ENCODE results near the gene CDIPT. TPM values are rescaled to one million over a fixed set of nuclear protein-coding genes. Genes with fewer than 3 reads are reported as not detected.

Gene CDIPT
- total RNA-seq, 1 donor from 2014 or later = 21.0 TPM

DNA sequence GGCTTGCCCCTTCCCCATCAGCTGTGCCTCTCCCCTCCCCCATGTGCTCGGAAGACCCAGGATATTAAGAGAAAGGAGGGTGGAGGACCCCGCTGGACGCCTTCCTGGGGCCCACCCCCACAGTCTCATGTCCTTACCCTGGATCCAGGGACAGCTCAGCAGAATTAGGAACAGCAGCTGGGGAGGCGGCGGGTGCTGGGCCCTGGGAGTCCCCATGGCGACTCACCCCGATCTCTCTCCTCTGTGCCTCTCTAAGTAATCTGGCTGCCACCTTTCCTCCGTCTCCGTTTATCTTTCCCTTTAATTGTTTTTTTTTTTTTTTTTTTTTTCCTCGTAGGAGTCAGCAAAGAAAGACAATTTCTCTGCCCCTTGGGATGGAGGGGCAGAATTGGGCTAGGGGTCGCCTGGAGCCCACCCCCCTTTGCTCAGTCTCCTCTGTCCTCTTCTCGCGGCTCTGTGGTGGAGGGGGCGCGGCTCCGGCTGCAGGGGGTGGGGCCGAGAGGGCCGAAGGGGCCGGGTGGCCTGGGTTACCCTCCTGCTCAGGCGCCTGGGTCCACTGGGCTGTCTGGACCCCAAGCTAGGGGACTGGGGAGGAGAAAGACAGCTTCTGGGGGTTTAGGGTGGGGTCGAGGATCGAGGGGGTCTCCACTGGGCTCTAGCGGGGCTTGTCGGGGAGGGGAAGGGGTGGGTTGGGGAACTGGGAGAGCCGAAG is 35.9 kb upstream of the CDIPT start:
- H3K9me3 Mint-ChIP-seq = no peaks in the 10 kb centered on the region
- H3K4me3 Mint-ChIP-seq = peak overlapping the region; percentile 77
- no peak overlapping the region for H3K27ac Mint-ChIP-seq
- H3K36me3 ChIP-seq = no peaks in the 10 kb centered on the region
- peaks cover 10% of the 10 kb centered on the region for H3K4me1 ChIP-seq
- H3K79me2 ChIP-seq (ENCODE audit: low read depth) = no peaks in the 10 kb centered on the region
- peak; percentile 80 for DNase-seq (ENCODE audit: low spot score)
- no peaks in the 10 kb centered on the region for H3K36me3 Mint-ChIP-seq
- TF ChIP-seq EZH2phosphoT487 (IDR thresholded peaks at IDR 0.05) (no peak), EZH2 (IDR thresholded peaks at IDR 0.05) (no peak)
- TF ChIP-seq, protein P1, sequence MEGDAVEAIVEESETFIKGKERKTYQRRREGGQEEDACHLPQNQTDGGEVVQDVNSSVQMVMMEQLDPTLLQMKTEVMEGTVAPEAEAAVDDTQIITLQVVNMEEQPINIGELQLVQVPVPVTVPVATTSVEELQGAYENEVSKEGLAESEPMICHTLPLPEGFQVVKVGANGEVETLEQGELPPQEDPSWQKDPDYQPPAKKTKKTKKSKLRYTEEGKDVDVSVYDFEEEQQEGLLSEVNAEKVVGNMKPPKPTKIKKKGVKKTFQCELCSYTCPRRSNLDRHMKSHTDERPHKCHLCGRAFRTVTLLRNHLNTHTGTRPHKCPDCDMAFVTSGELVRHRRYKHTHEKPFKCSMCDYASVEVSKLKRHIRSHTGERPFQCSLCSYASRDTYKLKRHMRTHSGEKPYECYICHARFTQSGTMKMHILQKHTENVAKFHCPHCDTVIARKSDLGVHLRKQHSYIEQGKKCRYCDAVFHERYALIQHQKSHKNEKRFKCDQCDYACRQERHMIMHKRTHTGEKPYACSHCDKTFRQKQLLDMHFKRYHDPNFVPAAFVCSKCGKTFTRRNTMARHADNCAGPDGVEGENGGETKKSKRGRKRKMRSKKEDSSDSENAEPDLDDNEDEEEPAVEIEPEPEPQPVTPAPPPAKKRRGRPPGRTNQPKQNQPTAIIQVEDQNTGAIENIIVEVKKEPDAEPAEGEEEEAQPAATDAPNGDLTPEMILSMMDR (IDR thresholded peaks at IDR 0.05) = no peak
- H3F3A ChIP-seq (ENCODE audit: low read depth) = peaks cover 13% of the 10 kb centered on the region
- no peak overlapping the region for H3K9ac ChIP-seq
- peaks cover 12% of the 10 kb centered on the region for H3K27me3 ChIP-seq
- H3K27me3 Mint-ChIP-seq (ENCODE audit: insufficient read depth, low read depth) = peaks cover 28% of the 10 kb centered on the region
- H3K9me3 ChIP-seq (ENCODE audit: low read depth) = no peaks in the 10 kb centered on the region
- peak overlapping the region; percentile 64 for H3K4me3 ChIP-seq
- H3K27ac ChIP-seq = no peak overlapping the region
- peak overlapping the region; percentile 88 for H3K4me2 ChIP-seq
- peaks cover 17% of the 10 kb centered on the region for H4K20me1 ChIP-seq (ENCODE audit: low read depth)
- H3K4me1 Mint-ChIP-seq = peaks cover 14% of the 10 kb centered on the region
- peak overlapping the region; percentile 52 for H2AFZ ChIP-seq (replicated peaks)

DNA sequence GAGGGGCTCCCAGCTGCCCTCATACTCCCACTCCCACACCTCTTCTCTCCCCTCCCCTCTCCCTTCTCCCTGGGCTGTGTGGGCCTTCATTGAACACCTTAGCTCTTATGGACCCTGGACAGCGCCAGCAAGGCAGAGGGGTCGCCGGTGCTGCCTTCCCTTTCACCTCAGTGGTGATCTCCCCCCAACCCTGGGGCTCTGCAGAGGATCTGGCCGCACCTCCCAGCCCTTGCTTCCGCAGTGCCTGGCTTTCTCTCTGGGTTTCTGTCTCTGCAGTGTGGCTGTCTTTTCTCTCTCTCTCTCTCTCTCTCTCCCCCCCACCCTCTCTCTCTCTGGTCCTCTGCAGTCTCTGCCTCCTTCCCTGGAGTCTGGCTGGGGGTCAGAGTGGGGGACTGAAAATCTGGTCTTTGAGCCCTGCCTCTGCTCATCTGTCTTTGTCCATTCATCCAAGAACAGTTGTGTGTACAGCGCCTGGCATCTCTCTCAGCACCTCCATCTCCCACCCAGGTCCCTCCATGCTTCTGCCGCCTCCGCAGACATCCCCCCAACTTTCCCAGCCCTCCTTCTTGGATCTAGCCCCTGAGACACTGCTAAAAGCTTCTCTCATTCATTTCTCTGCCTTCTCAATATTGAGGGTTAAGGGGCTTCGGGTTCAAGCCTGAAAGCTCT is 35.2 kb upstream of the CDIPT start:
- TF ChIP-seq EZH2 (IDR thresholded peaks at IDR 0.05) = no peak
- no peak for TF ChIP-seq EZH2phosphoT487 (IDR thresholded peaks at IDR 0.05)
- TF ChIP-seq, protein P1 (IDR thresholded peaks at IDR 0.05) = no peak
- Histone ChIP-seq H3K4me2 (peak overlapping the region; percentile 88), H2AFZ (replicated peaks) (peak overlapping the region; percentile 52), H3K27me3 (peaks cover 12% of the 10 kb centered on the region), H3F3A (ENCODE audit: low read depth) (peaks cover 13% of the 10 kb centered on the region), H3K36me3 (no peaks in the 10 kb centered on the region), H3K9ac (no peak overlapping the region), H3K27ac (no peak overlapping the region), H4K20me1 (ENCODE audit: low read depth) (peaks cover 17% of the 10 kb centered on the region), H3K4me3 (peak overlapping the region; percentile 64), H3K79me2 (ENCODE audit: low read depth) (no peaks in the 10 kb centered on the region), H3K9me3 (ENCODE audit: low read depth) (no peaks in the 10 kb centered on the region), H3K4me1 (peaks cover 10% of the 10 kb centered on the region)
- no peak overlapping the region for H3K27ac Mint-ChIP-seq
- H3K27me3 Mint-ChIP-seq (ENCODE audit: insufficient read depth, low read depth) = peaks cover 28% of the 10 kb centered on the region
- peak overlapping the region; percentile 77 for H3K4me3 Mint-ChIP-seq
- no peaks in the 10 kb centered on the region for H3K36me3 Mint-ChIP-seq
- DNase-seq (ENCODE audit: low spot score) = peak; percentile 76
- H3K4me1 Mint-ChIP-seq = peaks cover 14% of the 10 kb centered on the region
- H3K9me3 Mint-ChIP-seq = no peaks in the 10 kb centered on the region

GRCh38 chr16:29897333-29897732 is 34.3 kb upstream of the CDIPT start:
- H3K4me1 Mint-ChIP-seq = peaks cover 14% of the 10 kb centered on the region
- Histone ChIP-seq H3K9ac (no peak overlapping the region), H3K79me2 (ENCODE audit: low read depth) (no peaks in the 10 kb centered on the region), H3K27me3 (peaks cover 12% of the 10 kb centered on the region), H3K4me2 (no peak overlapping the region), H2AFZ (replicated peaks) (no peak overlapping the region), H3K4me1 (peaks cover 10% of the 10 kb centered on the region), H3F3A (ENCODE audit: low read depth) (peaks cover 13% of the 10 kb centered on the region), H3K4me3 (no peak overlapping the region), H3K27ac (no peak overlapping the region), H3K36me3 (no peaks in the 10 kb centered on the region), H3K9me3 (ENCODE audit: low read depth) (no peaks in the 10 kb centered on the region), H4K20me1 (ENCODE audit: low read depth) (peaks cover 17% of the 10 kb centered on the region)
- H3K27me3 Mint-ChIP-seq (ENCODE audit: insufficient read depth, low read depth) = peaks cover 28% of the 10 kb centered on the region
- H3K36me3 Mint-ChIP-seq = no peaks in the 10 kb centered on the region
- H3K9me3 Mint-ChIP-seq = no peaks in the 10 kb centered on the region
- TF ChIP-seq EZH2phosphoT487 (IDR thresholded peaks at IDR 0.05) (no peak), EZH2 (IDR thresholded peaks at IDR 0.05) (no peak)
- TF ChIP-seq, protein P1 (IDR thresholded peaks at IDR 0.05) = no peak
- no peak for DNase-seq (ENCODE audit: low spot score)
- H3K4me3 Mint-ChIP-seq = peak overlapping the region; percentile 0
- no peak overlapping the region for H3K27ac Mint-ChIP-seq
